Nasal cavity respiratory epithelium epithelial cell of viscerocranial mucosa (primary cell): ENCODE measurements around the gene ESR1. TPM values are rescaled to one million over a fixed set of nuclear protein-coding genes. Genes with fewer than 3 reads are reported as not detected.

Experiments used
- total RNA-seq: library from RNA; depleted of rRNA; stranded (reverse); fragments of >200 nt; gene quantifications from 2 replicates; pipeline ENCODE4 v1.2.3, GENCODE V29; 2014

The ESR1 gene
- total RNA-seq, result under 0.01 and 0.64 TPM in 2 replicates

GRCh38 chr6:151807513-151808370 lies at the start of gene ESR1:
ESR1 (plus strand) TSS chr6:151807682; CDS start chr6:151807913, 231 bp downstream.

